ENCODE data around the gene UTP14C. TPM values are rescaled to one million over a fixed set of nuclear protein-coding genes. Genes with fewer than 3 reads are reported as not detected.

Gene UTP14C
- total RNA-seq, 1 donor from 2014 or later: 19.7 TPM

- Mint-ChIP-seq H3K36me3 (ENCODE audit: low read depth) (no peaks in the 10 kb centered on the region), H3K4me3 (no peak overlapping the region), H3K9me3 (no peaks in the 10 kb centered on the region), H3K4me1 (peaks cover 17% of the 10 kb centered on the region), H3K27ac (ENCODE audit: unreplicated experiment) (no peak overlapping the region), H3K27me3 (ENCODE audit: low read depth) (no peaks in the 10 kb centered on the region)
- TF ChIP-seq CTCF (conservative IDR thresholded peaks at IDR 0.05): no peak
- no peak for DNase-seq (ENCODE audit: low read depth, low spot score)
Measured at GRCh38 chr13:51998723-51999509, 25.6 kb upstream of the UTP14C start.

GRCh38 chr13:51999510-51999911, 25.0 kb upstream of the UTP14C start:
- Mint-ChIP-seq H3K4me1 (peaks cover 15% of the 10 kb centered on the region), H3K9me3 (no peaks in the 10 kb centered on the region), H3K27ac (ENCODE audit: unreplicated experiment) (no peak overlapping the region), H3K36me3 (ENCODE audit: low read depth) (no peaks in the 10 kb centered on the region), H3K4me3 (no peak overlapping the region), H3K27me3 (ENCODE audit: low read depth) (no peaks in the 10 kb centered on the region)
- no peak for DNase-seq (ENCODE audit: low read depth, low spot score)
- no peak for TF ChIP-seq CTCF (conservative IDR thresholded peaks at IDR 0.05)

GRCh38 chr13:51999921-52000320, 24.6 kb upstream of the UTP14C start:
- no peak for TF ChIP-seq CTCF (conservative IDR thresholded peaks at IDR 0.05)
- no peaks in the 10 kb centered on the region for H3K27me3 Mint-ChIP-seq (ENCODE audit: low read depth)

GRCh38 chr13:52001120-52001731, 23.3 kb upstream of the UTP14C start:
- TF ChIP-seq CTCF (conservative IDR thresholded peaks at IDR 0.05): peak; percentile 72
- Mint-ChIP-seq H3K27ac (ENCODE audit: unreplicated experiment) (no peak overlapping the region), H3K9me3 (no peaks in the 10 kb centered on the region), H3K4me1 (peaks cover 6% of the 10 kb centered on the region), H3K36me3 (ENCODE audit: low read depth) (no peaks in the 10 kb centered on the region), H3K27me3 (ENCODE audit: low read depth) (no peaks in the 10 kb centered on the region), H3K4me3 (no peak overlapping the region)
- no peak for DNase-seq (ENCODE audit: low read depth, low spot score)

More at GRCh38 chr13:51999921-52000320, 24.6 kb upstream of the UTP14C start:
- no peak overlapping the region for H3K27ac Mint-ChIP-seq (ENCODE audit: unreplicated experiment)
- H3K36me3 Mint-ChIP-seq (ENCODE audit: low read depth): no peaks in the 10 kb centered on the region
- H3K9me3 Mint-ChIP-seq: no peaks in the 10 kb centered on the region
- peaks cover 13% of the 10 kb centered on the region for H3K4me1 Mint-ChIP-seq
- DNase-seq (ENCODE audit: low read depth, low spot score): no peak
- H3K4me3 Mint-ChIP-seq: no peak overlapping the region

- no peak for DNase-seq (ENCODE audit: low read depth, low spot score)
- Mint-ChIP-seq H3K9me3 (no peaks in the 10 kb centered on the region), H3K27me3 (ENCODE audit: low read depth) (no peaks in the 10 kb centered on the region), H3K4me3 (no peak overlapping the region), H3K36me3 (ENCODE audit: low read depth) (no peaks in the 10 kb centered on the region), H3K27ac (ENCODE audit: unreplicated experiment) (no peak overlapping the region), H3K4me1 (peaks cover 6% of the 10 kb centered on the region)
- no peak for TF ChIP-seq CTCF (conservative IDR thresholded peaks at IDR 0.05)
Measured at GRCh38 chr13:52002361-52002760, 22.1 kb upstream of the UTP14C start.
